OCI-LY3 (cell line): ENCODE measurements around the gene LYST.

Source experiments
- EZH2phosphoT487 ChIP-seq: fragments of 200-600 bp; shearing (Covaris generic); IDR thresholded peaks from 2 replicates; pipeline ENCODE4 v1.6.1; 2018; ENCODE audit warnings: antibody characterized with exemption, mixed run types, low read depth
- TF ChIP-seq, protein P1 (sequence below): fragments of 200-600, 300-600 bp; sonication (generic); IDR thresholded peaks from 2 replicates; pipeline ENCODE4 v1.5.1; 2014; ENCODE audit warnings: antibody characterized with exemption, low read length, low read depth

DNA sequence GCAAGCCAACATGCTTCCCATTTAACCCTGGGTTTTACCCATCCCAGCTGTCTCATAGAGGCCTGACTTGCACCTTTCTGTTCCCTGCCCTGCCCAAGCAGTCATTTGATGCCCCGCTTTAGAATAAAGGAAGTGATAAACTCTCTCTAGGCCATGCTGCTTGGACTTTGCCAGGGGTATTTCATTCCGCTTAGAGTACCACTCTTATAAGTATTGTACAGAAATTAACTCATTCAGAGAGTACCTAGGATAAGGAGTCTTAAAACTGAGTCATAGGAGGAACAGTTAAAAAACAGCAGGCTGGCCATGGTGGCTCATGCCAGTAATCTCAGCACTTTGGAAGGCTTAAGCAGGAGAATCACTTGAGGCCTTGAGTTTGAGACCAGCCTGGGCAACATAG, 21.0 kb upstream of the LYST start:
- TF ChIP-seq, protein P1, sequence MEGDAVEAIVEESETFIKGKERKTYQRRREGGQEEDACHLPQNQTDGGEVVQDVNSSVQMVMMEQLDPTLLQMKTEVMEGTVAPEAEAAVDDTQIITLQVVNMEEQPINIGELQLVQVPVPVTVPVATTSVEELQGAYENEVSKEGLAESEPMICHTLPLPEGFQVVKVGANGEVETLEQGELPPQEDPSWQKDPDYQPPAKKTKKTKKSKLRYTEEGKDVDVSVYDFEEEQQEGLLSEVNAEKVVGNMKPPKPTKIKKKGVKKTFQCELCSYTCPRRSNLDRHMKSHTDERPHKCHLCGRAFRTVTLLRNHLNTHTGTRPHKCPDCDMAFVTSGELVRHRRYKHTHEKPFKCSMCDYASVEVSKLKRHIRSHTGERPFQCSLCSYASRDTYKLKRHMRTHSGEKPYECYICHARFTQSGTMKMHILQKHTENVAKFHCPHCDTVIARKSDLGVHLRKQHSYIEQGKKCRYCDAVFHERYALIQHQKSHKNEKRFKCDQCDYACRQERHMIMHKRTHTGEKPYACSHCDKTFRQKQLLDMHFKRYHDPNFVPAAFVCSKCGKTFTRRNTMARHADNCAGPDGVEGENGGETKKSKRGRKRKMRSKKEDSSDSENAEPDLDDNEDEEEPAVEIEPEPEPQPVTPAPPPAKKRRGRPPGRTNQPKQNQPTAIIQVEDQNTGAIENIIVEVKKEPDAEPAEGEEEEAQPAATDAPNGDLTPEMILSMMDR: no peak
- TF ChIP-seq EZH2phosphoT487: no peak
